SKM-1 treated with dmso at 0.1 percent for 144 hours (cell line): ENCODE results near the gene SOCS3.

ENCODE experiments used
- DNase-seq: peaks from one replicate; lab custom pipeline; 2025; ENCODE audit not compliant: unreplicated experiment; lab: John Stamatoyannopoulos, UW

SOCS3 gene

GRCh38 chr17:78359997-78360370, at the start of gene SOCS3:
TSS of gene SOCS3 (minus strand) at chr17:78360077. CDS start at chr17:78359095, 982 bp downstream.
- peak; percentile 77 for DNase-seq

GRCh38 chr17:78409191-78409928, 49.5 kb upstream of the SOCS3 start:
- no peak for DNase-seq

GRCh38 chr17:78408476-78409050, 48.7 kb upstream of the SOCS3 start:
- DNase-seq = no peak

GRCh38 chr17:78407387-78408000, 47.6 kb upstream of the SOCS3 start:
- DNase-seq = no peak

- DNase-seq = no peak
Observed at GRCh38 chr17:78406920-78407319, 47.0 kb upstream of the SOCS3 start.

GRCh38 chr17:78406396-78406795, 46.5 kb upstream of the SOCS3 start:
- no peak for DNase-seq

- DNase-seq = no peak
Observed at GRCh38 chr17:78403822-78404221, 43.9 kb upstream of the SOCS3 start.

- DNase-seq = no peak
Observed at GRCh38 chr17:78401891-78402290, 42.0 kb upstream of the SOCS3 start.

- no peak for DNase-seq
Observed at GRCh38 chr17:78401246-78401645, 41.4 kb upstream of the SOCS3 start.

GRCh38 chr17:78400581-78401240, 40.8 kb upstream of the SOCS3 start:
- no peak for DNase-seq

- no peak for DNase-seq
Observed at GRCh38 chr17:78399693-78400144, 39.8 kb upstream of the SOCS3 start.

GRCh38 chr17:78399028-78399692, 39.3 kb upstream of the SOCS3 start:
- DNase-seq = no peak

- no peak for DNase-seq
Observed at GRCh38 chr17:78398390-78398789, 38.5 kb upstream of the SOCS3 start.

- DNase-seq = no peak
Observed at GRCh38 chr17:78397681-78398101, 37.8 kb upstream of the SOCS3 start.

- DNase-seq = no peak
Observed at GRCh38 chr17:78396441-78397337, 36.8 kb upstream of the SOCS3 start.

GRCh38 chr17:78395155-78395554, 35.3 kb upstream of the SOCS3 start:
- DNase-seq = no peak

- DNase-seq = no peak
Observed at GRCh38 chr17:78394209-78394608, 34.3 kb upstream of the SOCS3 start.

GRCh38 chr17:78393575-78393974, 33.7 kb upstream of the SOCS3 start:
- no peak for DNase-seq

- DNase-seq = no peak
Observed at GRCh38 chr17:78392295-78392694, 32.4 kb upstream of the SOCS3 start.

GRCh38 chr17:78391843-78392242, 32.0 kb upstream of the SOCS3 start:
- no peak for DNase-seq
